Natural killer cell (primary cell): ENCODE measurements around the gene PASK. TPM values are rescaled to one million over a fixed set of nuclear protein-coding genes. Genes with fewer than 3 reads are reported as not detected.

Experiments used
- ATAC-seq, 3 donors: fragments of 150-1000 bp in 2 of 3; fragments of 200-7000 bp in 1 of 3; cut with Tn5 transposase; 1 replicate in 1 of 3; 2 replicates in 2 of 3; pipeline ENCODE4 v1.10.0; 2021; ENCODE audit warnings: mild to moderate bottlenecking in 2 of 3, moderate library complexity in 2 of 3
- DNase-seq, 2 donors: peaks; one replicate each; pipeline versions ENCODE4 v3.0.0 to v3.0.0-alpha.2; 2013 to 2021; ENCODE audit warnings: mixed read lengths in 1 of 2
- H3K27ac ChIP-seq: one replicate; pipeline ENCODE4 v1.5.1; 2013; ENCODE audit warnings: mild to moderate bottlenecking, low read length
- H3K27me3 ChIP-seq: one replicate; pipeline ENCODE4 v1.6.1; 2013; ENCODE audit warnings: low read length; ENCODE audit not compliant: control insufficient read depth, insufficient read depth
- H3K36me3 ChIP-seq: one replicate; pipeline ENCODE4 v1.6.1; 2013; ENCODE audit warnings: low read length; ENCODE audit not compliant: control insufficient read depth, insufficient read depth
- H3K4me1 ChIP-seq: one replicate; pipeline ENCODE4 v1.6.1; 2013; ENCODE audit warnings: low read length; ENCODE audit not compliant: control insufficient read depth, insufficient read depth
- H3K4me3 ChIP-seq: one replicate; pipeline ENCODE4 v1.5.1; 2013; ENCODE audit warnings: low read length
- H3K9me3 ChIP-seq: one replicate; pipeline ENCODE4 v1.6.1; 2013; ENCODE audit warnings: low read length; ENCODE audit not compliant: control insufficient read depth, insufficient read depth
- H3K27ac Mint-ChIP-seq, 2 donors: one replicate each; pipeline ENCODE4 v1.8.0; 2022; ENCODE audit warnings: mild to moderate bottlenecking in 2 of 2, mixed read lengths in 2 of 2, moderate library complexity in 1 of 2
- H3K27me3 Mint-ChIP-seq, 2 donors: one replicate each; pipeline ENCODE4 v1.8.0; 2022; ENCODE audit warnings: low read depth in 2 of 2, mixed read lengths in 2 of 2
- H3K36me3 Mint-ChIP-seq: one replicate; pipeline ENCODE4 v1.8.0; 2022; ENCODE audit warnings: mixed read lengths
- H3K4me1 Mint-ChIP-seq, 2 donors: one replicate each; pipeline ENCODE4 v1.8.0; 2022; ENCODE audit warnings: mixed read lengths in 2 of 2
- H3K4me3 Mint-ChIP-seq: one replicate; pipeline ENCODE4 v1.8.0; 2022; ENCODE audit warnings: mild to moderate bottlenecking, moderate library complexity, mixed read lengths
- H3K9me3 Mint-ChIP-seq, 2 donors: one replicate each; pipeline ENCODE4 v1.8.0; 2022; ENCODE audit warnings: mixed read lengths in 2 of 2
- CTCF ChIP-seq: fragments of 200-600 bp; IDR thresholded peaks from one replicate; pipeline ENCODE4 v1.8.0; 2022; ENCODE audit warnings: antibody characterized with exemption
- WGBS: methylation state at CpG from one replicate; pipeline ENCODE4 v1.1.7; 2013; ENCODE audit warnings: missing lambda C conversion rate; ENCODE audit not compliant: insufficient coverage; 5-methylcytosine and 5-hydroxymethylcytosine counted together
- intact Hi-C: fragments of 100-400 bp; cut with micrococcal nuclease; formaldehyde crosslinking; loops from one replicate; pipeline ENCODE4 v1.14.2; 2022
- total RNA-seq, 4 donors: library from RNA; stranded (reverse); fragments of 120-200 nt in 1 of 4; gene quantifications; one replicate each; pipeline versions ENCODE4 v1.2.3 to v1.2.4, GENCODE V29; 2013 to 2022

The PASK gene
- total RNA-seq, 3 donors from 2014 or later (not counting 1 experiment from before 2014, with no cell fraction given): 27.9 to 45.2 (median 36.2) TPM

- no peaks in the 10 kb centered on the region for H3K27me3 ChIP-seq
- Mint-ChIP-seq H3K36me3 (peaks cover 7% of the 10 kb centered on the region), H3K4me1 (no peaks in the 10 kb centered on the region), H3K27me3 (no peaks in the 10 kb centered on the region), H3K4me3 (no peak overlapping the region), H3K9me3 (no peaks in the 10 kb centered on the region), H3K27ac (no peak overlapping the region)
- no peak overlapping the region for H3K27ac ChIP-seq
- no peak for ATAC-seq
- H3K4me3 ChIP-seq: no peak overlapping the region
- TF ChIP-seq CTCF: no peak
- no peaks in the 10 kb centered on the region for H3K9me3 ChIP-seq
- H3K4me1 ChIP-seq: no peaks in the 10 kb centered on the region
- intact Hi-C loops: no loop called here
- DNase-seq: no peak
- WGBS: 85% methylated on average over 3 of the region's 3 CpGs
- peaks cover 12% of the 10 kb centered on the region for H3K36me3 ChIP-seq
Measured at GRCh38 chr2:241182126-241182525, 32.9 kb upstream of the PASK start.

GRCh38 chr2:241180495-241180894 lies 31.2 kb upstream of the PASK start:
- peaks cover 12% of the 10 kb centered on the region for H3K36me3 ChIP-seq
- WGBS: 98% methylated on average over 12 of the region's 12 CpGs

GRCh38 chr2:241179899-241180298 lies 30.6 kb upstream of the PASK start:
- Mint-ChIP-seq H3K4me1 (no peaks in the 10 kb centered on the region), H3K9me3 (no peaks in the 10 kb centered on the region), H3K36me3 (peaks cover 7% of the 10 kb centered on the region), H3K4me3 (no peak overlapping the region), H3K27ac (no peak overlapping the region), H3K27me3 (no peaks in the 10 kb centered on the region)
- H3K27ac ChIP-seq: no peak overlapping the region
- no peak overlapping the region for H3K4me3 ChIP-seq
- H3K4me1 ChIP-seq: no peaks in the 10 kb centered on the region
- no peak for ATAC-seq
- no peaks in the 10 kb centered on the region for H3K27me3 ChIP-seq
- intact Hi-C loops: no loop called here
- H3K36me3 ChIP-seq: peaks cover 18% of the 10 kb centered on the region
- no peaks in the 10 kb centered on the region for H3K9me3 ChIP-seq
- no peak for DNase-seq
- WGBS: 80% methylated on average over 1 of the region's 4 CpGs
- no peak for TF ChIP-seq CTCF

More at GRCh38 chr2:241180495-241180894, 31.2 kb upstream of the PASK start:
- no peak for TF ChIP-seq CTCF
- Mint-ChIP-seq H3K4me1 (no peaks in the 10 kb centered on the region), H3K36me3 (peaks cover 7% of the 10 kb centered on the region), H3K9me3 (no peaks in the 10 kb centered on the region), H3K4me3 (no peak overlapping the region), H3K27ac (no peak overlapping the region), H3K27me3 (no peaks in the 10 kb centered on the region)
- ATAC-seq (no peak), DNase-seq (no peak)
- no peaks in the 10 kb centered on the region for H3K4me1 ChIP-seq
- no peak overlapping the region for H3K4me3 ChIP-seq
- H3K9me3 ChIP-seq: no peaks in the 10 kb centered on the region
- intact Hi-C loops: no loop called here
- no peak overlapping the region for H3K27ac ChIP-seq
- H3K27me3 ChIP-seq: no peaks in the 10 kb centered on the region

GRCh38 chr2:241178961-241179360 lies 29.7 kb upstream of the PASK start:
- Mint-ChIP-seq H3K27me3 (no peaks in the 10 kb centered on the region), H3K27ac (no peak overlapping the region), H3K36me3 (peaks cover 10% of the 10 kb centered on the region), H3K4me3 (no peak overlapping the region), H3K9me3 (no peaks in the 10 kb centered on the region), H3K4me1 (no peaks in the 10 kb centered on the region)
- Histone ChIP-seq H3K4me1 (no peaks in the 10 kb centered on the region), H3K27me3 (no peaks in the 10 kb centered on the region), H3K9me3 (no peaks in the 10 kb centered on the region), H3K4me3 (no peak overlapping the region), H3K27ac (no peak overlapping the region), H3K36me3 (peaks cover 23% of the 10 kb centered on the region)
- intact Hi-C loops: no loop called here
- ATAC-seq: no peak
- WGBS: 96% methylated on average over 4 of the region's 4 CpGs
- no peak for TF ChIP-seq CTCF
- no peak for DNase-seq
